GM23338 (cell line): ENCODE data around the gene SPRED2. TPM values are rescaled to one million over a fixed set of nuclear protein-coding genes. Genes with fewer than 3 reads are reported as not detected.
A peak's percentile ranks its signal among the peaks of the same experiment; 100 is the strongest.

Experiments
- ATAC-seq: fragments of 200-7000 bp; cut with Tn5 transposase; 3 replicates; pipeline ENCODE4 v1.9.1; 2020
- DNase-seq: peaks from one replicate; pipeline ENCODE4 v3.0.0-alpha.2; 2015; ENCODE audit warnings: low spot score
- H2AFZ ChIP-seq: fragments of 200-600 bp; sonication (generic); 2 replicates; pipeline ENCODE4 v1.8.0; 2016; ENCODE audit warnings: antibody characterized with exemption, mild to moderate bottlenecking, moderate library complexity
- H3F3A ChIP-seq: fragments of 200-600 bp; sonication (generic); replicated peaks from 2 replicates; pipeline ENCODE4 v1.8.0; 2017; ENCODE audit warnings: antibody characterized with exemption, mixed run types, low read depth
- H3K27ac ChIP-seq: fragments of 200-600 bp; sonication (generic); 2 replicates; pipeline ENCODE4 v1.6.1; 2016; ENCODE audit warnings: low read depth
- H3K27me3 ChIP-seq: fragments of 200-600 bp; sonication (generic); 2 replicates; pipeline ENCODE4 v1.8.0; 2016; ENCODE audit warnings: mild to moderate bottlenecking, mixed run types, moderate library complexity; ENCODE audit not compliant: insufficient read depth
- H3K36me3 ChIP-seq: fragments of 200-600 bp; sonication (generic); 2 replicates; pipeline ENCODE4 v1.8.0; 2016; ENCODE audit warnings: mild to moderate bottlenecking; ENCODE audit not compliant: insufficient read depth
- H3K4me1 ChIP-seq: fragments of 200-600 bp; sonication (generic); 2 replicates; pipeline ENCODE4 v1.8.0; 2016; ENCODE audit warnings: mild to moderate bottlenecking, moderate library complexity; ENCODE audit not compliant: insufficient read depth
- H3K4me2 ChIP-seq: fragments of 200-600 bp; sonication (generic); 2 replicates; pipeline ENCODE4 v1.7.1; 2017; ENCODE audit warnings: mixed run types
- H3K4me3 ChIP-seq: fragments of 200-600 bp; sonication (generic); 2 replicates; pipeline ENCODE4 v1.6.1; 2016; ENCODE audit warnings: mixed run types
- H3K79me2 ChIP-seq: fragments of 200-600 bp; sonication (generic); replicated peaks from 2 replicates; pipeline ENCODE4 v1.8.0; 2017; ENCODE audit warnings: mild to moderate bottlenecking; ENCODE audit not compliant: insufficient read depth
- H3K9me2 ChIP-seq: fragments of 200-600 bp; sonication (generic); 2 replicates; pipeline ENCODE4 v1.8.0; 2017; ENCODE audit not compliant: insufficient read depth
- H4K20me1 ChIP-seq: fragments of 200-600 bp; sonication (generic); replicated peaks from 2 replicates; pipeline ENCODE4 v1.8.0; 2017; ENCODE audit warnings: mild to moderate bottlenecking; ENCODE audit not compliant: insufficient read depth
- H3K27ac Mint-ChIP-seq: 2 replicates; pipeline ENCODE4 v1.8.0; 2020; ENCODE audit warnings: inconsistent platforms, mild to moderate bottlenecking, moderate library complexity, mixed read lengths
- H3K27me3 Mint-ChIP-seq: 3 replicates; pipeline ENCODE4 v1.8.0; 2022; ENCODE audit warnings: low read depth, mild to moderate bottlenecking, moderate library complexity, mixed read lengths, inconsistent platforms; ENCODE audit not compliant: insufficient read depth, poor library complexity
- H3K36me3 Mint-ChIP-seq: 3 replicates; pipeline ENCODE4 v1.8.0; 2021; ENCODE audit warnings: low read depth, mild to moderate bottlenecking, inconsistent platforms, moderate library complexity, mixed read lengths
- H3K4me1 Mint-ChIP-seq: 3 replicates; pipeline ENCODE4 v1.8.0; 2020; ENCODE audit warnings: mild to moderate bottlenecking, inconsistent platforms, mixed read lengths
- H3K4me3 Mint-ChIP-seq: 3 replicates; pipeline ENCODE4 v1.8.0; 2021; ENCODE audit warnings: moderate library complexity, mild to moderate bottlenecking, inconsistent platforms, mixed read lengths
- H3K9me3 Mint-ChIP-seq: 3 replicates; pipeline ENCODE4 v1.8.0; 2020; ENCODE audit warnings: moderate library complexity, mild to moderate bottlenecking, inconsistent platforms, mixed read lengths
- CREB1 ChIP-seq: fragments of 250-450 bp; sonication (Bioruptor Pico); IDR thresholded peaks from 2 replicates; pipeline ENCODE4 v1.5.0; 2020; ENCODE audit warnings: low read depth, mild to moderate bottlenecking, moderate library complexity
- EZH2 ChIP-seq: fragments of 200-600 bp; sonication (generic); IDR thresholded peaks from one replicate; pipeline ENCODE4 v1.8.0; 2017; ENCODE audit warnings: antibody characterized with exemption, mild to moderate bottlenecking, low read depth; ENCODE audit not compliant: unreplicated experiment
- EZH2phosphoT487 ChIP-seq: fragments of 200-600 bp; sonication (generic); IDR thresholded peaks from one replicate; pipeline ENCODE4 v1.8.1; 2018; ENCODE audit warnings: antibody characterized with exemption; ENCODE audit not compliant: unreplicated experiment
- JUNB ChIP-seq: IDR thresholded peaks from one replicate; pipeline ENCODE4 v1.6.1; 2016; ENCODE audit warnings: antibody characterized with exemption; ENCODE audit not compliant: unreplicated experiment
- NANOG ChIP-seq: IDR thresholded peaks from 2 replicates; pipeline ENCODE4 v1.6.1; 2016; ENCODE audit warnings: antibody characterized with exemption, borderline replicate concordance
- POLR2AphosphoS5 ChIP-seq: IDR thresholded peaks from 2 replicates; pipeline ENCODE4 v1.6.1; 2016; ENCODE audit warnings: antibody characterized with exemption, low read depth
- STAT1 ChIP-seq: IDR thresholded peaks from one replicate; pipeline ENCODE4 v1.6.1; 2016; ENCODE audit warnings: antibody characterized with exemption; ENCODE audit not compliant: unreplicated experiment
- ZNF331 ChIP-seq: fragments of 250-450 bp; sonication (Bioruptor Pico); IDR thresholded peaks from 2 replicates; pipeline ENCODE4 v1.5.0; 2020; ENCODE audit warnings: low read depth, mild to moderate bottlenecking, moderate library complexity
- polyA plus RNA-seq: library from polyadenylated mRNA; unstranded; fragments of >200 nt; fragmentation: Nextera tagmentation; extraction: Ambion mirVana; gene quantifications from 2 replicates; pipeline ENCODE4 v1.2.1, GENCODE V29; 2016
- total RNA-seq: library from RNA; depleted of rRNA; stranded (reverse); fragments of >200 nt; shearing (Covaris generic); gene quantifications from 2 replicates; pipeline ENCODE4 v1.2.3, GENCODE V29; 2014
- TF ChIP-seq, protein P1 (sequence below): fragments of 250-450 bp; sonication (Bioruptor Pico); IDR thresholded peaks from 2 replicates; pipeline ENCODE4 v1.5.0; 2020; ENCODE audit warnings: mild to moderate bottlenecking, moderate library complexity
- TF ChIP-seq, protein P2 (sequence below): IDR thresholded peaks from 2 replicates; pipeline ENCODE4 v1.6.1; 2016; ENCODE audit warnings: antibody characterized with exemption
- TF ChIP-seq, protein P3 (sequence below): IDR thresholded peaks from one replicate; pipeline ENCODE4 v1.6.1; 2018; ENCODE audit warnings: antibody characterized with exemption; ENCODE audit not compliant: unreplicated experiment

SPRED2 gene
- total and polyA plus RNA-seq, 2 experiments from 2014 or later: 8.7 to 13.0 TPM

DNA sequence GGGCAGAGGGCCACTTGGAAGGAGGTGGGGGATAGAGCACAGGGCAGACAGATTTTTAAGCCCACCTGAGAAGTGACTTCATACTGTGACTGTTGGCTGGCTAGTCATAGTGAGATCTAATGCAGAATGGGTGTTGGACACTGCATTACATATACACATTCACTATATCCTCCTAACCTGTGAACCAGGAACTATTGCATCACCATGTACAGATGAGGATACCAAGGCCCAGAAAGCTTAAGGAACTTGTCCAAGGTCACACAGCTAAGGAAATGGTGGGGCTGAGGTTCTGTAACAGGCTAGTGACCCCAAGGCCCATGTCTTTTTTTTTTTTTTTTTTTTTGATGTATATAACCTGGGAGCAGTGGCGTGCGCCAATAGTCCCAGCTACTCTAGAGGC, 49.6 kb upstream of the SPRED2 start (continued):
- TF ChIP-seq, protein P1, sequence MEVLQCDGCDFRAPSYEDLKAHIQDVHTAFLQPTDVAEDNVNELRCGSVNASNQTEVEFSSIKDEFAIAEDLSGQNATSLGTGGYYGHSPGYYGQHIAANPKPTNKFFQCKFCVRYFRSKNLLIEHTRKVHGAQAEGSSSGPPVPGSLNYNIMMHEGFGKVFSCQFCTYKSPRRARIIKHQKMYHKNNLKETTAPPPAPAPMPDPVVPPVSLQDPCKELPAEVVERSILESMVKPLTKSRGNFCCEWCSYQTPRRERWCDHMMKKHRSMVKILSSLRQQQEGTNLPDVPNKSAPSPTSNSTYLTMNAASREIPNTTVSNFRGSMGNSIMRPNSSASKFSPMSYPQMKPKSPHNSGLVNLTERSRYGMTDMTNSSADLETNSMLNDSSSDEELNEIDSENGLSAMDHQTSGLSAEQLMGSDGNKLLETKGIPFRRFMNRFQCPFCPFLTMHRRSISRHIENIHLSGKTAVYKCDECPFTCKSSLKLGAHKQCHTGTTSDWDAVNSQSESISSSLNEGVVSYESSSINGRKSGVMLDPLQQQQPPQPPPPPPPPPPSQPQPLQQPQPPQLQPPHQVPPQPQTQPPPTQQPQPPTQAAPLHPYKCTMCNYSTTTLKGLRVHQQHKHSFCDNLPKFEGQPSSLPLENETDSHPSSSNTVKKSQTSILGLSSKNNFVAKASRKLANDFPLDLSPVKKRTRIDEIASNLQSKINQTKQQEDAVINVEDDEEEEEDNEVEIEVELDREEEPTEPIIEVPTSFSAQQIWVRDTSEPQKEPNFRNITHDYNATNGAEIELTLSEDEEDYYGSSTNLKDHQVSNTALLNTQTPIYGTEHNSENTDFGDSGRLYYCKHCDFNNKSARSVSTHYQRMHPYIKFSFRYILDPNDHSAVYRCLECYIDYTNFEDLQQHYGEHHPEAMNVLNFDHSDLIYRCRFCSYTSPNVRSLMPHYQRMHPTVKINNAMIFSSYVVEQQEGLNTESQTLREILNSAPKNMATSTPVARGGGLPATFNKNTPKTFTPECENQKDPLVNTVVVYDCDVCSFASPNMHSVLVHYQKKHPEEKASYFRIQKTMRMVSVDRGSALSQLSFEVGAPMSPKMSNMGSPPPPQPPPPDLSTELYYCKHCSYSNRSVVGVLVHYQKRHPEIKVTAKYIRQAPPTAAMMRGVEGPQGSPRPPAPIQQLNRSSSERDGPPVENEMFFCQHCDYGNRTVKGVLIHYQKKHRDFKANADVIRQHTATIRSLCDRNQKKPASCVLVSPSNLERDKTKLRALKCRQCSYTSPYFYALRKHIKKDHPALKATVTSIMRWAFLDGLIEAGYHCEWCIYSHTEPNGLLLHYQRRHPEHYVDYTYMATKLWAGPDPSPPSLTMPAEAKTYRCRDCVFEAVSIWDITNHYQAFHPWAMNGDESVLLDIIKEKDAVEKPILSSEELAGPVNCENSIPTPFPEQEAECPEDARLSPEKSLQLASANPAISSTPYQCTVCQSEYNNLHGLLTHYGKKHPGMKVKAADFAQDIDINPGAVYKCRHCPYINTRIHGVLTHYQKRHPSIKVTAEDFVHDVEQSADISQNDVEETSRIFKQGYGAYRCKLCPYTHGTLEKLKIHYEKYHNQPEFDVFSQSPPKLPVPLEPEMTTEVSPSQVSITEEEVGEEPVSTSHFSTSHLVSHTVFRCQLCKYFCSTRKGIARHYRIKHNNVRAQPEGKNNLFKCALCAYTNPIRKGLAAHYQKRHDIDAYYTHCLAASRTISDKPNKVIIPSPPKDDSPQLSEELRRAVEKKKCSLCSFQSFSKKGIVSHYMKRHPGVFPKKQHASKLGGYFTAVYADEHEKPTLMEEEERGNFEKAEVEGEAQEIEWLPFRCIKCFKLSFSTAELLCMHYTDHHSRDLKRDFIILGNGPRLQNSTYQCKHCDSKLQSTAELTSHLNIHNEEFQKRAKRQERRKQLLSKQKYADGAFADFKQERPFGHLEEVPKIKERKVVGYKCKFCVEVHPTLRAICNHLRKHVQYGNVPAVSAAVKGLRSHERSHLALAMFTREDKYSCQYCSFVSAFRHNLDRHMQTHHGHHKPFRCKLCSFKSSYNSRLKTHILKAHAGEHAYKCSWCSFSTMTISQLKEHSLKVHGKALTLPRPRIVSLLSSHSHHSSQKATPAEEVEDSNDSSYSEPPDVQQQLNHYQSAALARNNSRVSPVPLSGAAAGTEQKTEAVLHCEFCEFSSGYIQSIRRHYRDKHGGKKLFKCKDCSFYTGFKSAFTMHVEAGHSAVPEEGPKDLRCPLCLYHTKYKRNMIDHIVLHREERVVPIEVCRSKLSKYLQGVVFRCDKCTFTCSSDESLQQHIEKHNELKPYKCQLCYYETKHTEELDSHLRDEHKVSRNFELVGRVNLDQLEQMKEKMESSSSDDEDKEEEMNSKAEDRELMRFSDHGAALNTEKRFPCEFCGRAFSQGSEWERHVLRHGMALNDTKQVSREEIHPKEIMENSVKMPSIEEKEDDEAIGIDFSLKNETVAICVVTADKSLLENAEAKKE: no peak
- TF ChIP-seq ZNF331 (CRISPR knock-in tag): no peak
- TF ChIP-seq, protein P2, sequence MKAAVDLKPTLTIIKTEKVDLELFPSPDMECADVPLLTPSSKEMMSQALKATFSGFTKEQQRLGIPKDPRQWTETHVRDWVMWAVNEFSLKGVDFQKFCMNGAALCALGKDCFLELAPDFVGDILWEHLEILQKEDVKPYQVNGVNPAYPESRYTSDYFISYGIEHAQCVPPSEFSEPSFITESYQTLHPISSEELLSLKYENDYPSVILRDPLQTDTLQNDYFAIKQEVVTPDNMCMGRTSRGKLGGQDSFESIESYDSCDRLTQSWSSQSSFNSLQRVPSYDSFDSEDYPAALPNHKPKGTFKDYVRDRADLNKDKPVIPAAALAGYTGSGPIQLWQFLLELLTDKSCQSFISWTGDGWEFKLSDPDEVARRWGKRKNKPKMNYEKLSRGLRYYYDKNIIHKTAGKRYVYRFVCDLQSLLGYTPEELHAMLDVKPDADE: no peak
- TF ChIP-seq STAT1: no peak
- no peak for TF ChIP-seq EZH2phosphoT487
- no peak for TF ChIP-seq CREB1
- no peak for TF ChIP-seq EZH2

DNA sequence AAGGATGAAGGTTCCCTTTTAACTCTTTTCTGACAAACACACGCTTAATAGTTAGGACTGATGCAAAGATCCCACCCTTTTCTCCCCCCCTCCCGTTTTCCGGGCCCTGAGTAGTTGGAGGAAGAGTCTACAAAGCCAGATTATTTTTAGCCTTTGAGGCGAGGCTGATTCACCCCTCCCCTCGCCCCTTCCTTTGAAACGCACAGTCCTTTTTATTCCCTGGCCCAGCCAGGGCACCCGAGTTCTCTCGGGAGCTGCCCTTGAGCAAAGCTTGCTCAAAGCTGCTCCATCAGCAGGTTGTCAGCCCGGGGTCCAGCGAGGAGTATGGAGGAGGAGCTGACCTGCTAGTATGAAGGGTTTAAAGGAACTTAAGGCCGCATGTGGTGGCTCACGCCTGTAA, 47.1 kb upstream of the SPRED2 start:
- no peaks in the 10 kb centered on the region for H3K36me3 ChIP-seq
- H4K20me1 ChIP-seq: no peaks in the 10 kb centered on the region
- H3K4me2 ChIP-seq: no peak overlapping the region
- H3K4me1 ChIP-seq: no peaks in the 10 kb centered on the region; the same call in 1 of the 2 replicates
- Mint-ChIP-seq H3K27ac (no peak overlapping the region), H3K4me3 (no peak overlapping the region), H3K9me3 (peaks cover 3% of the 10 kb centered on the region; the same call in 1 of the 3 replicates), H3K36me3 (no peaks in the 10 kb centered on the region), H3K4me1 (peaks cover 6% of the 10 kb centered on the region; the same call in 1 of the 3 replicates), H3K27me3 (peaks cover 8% of the 10 kb centered on the region)
- ATAC-seq: peak; percentile 61
- H2AFZ ChIP-seq: 0 out of 2 replicates have a peak overlapping the region, but pooled peaks have one; percentile 48
- no peak overlapping the region for H3K4me3 ChIP-seq
- no peaks in the 10 kb centered on the region for H3F3A ChIP-seq
- H3K27me3 ChIP-seq: no peaks in the 10 kb centered on the region
- DNase-seq: peak; percentile 22
- no peaks in the 10 kb centered on the region for H3K9me2 ChIP-seq
- H3K79me2 ChIP-seq: no peaks in the 10 kb centered on the region
- H3K27ac ChIP-seq: no peak overlapping the region
- TF ChIP-seq NANOG (no peak), JUNB (no peak), EZH2phosphoT487 (no peak), ZNF331 (CRISPR knock-in tag) (no peak), POLR2AphosphoS5 (no peak), EZH2 (no peak), STAT1 (no peak), CREB1 (no peak)
- TF ChIP-seq, protein P3, sequence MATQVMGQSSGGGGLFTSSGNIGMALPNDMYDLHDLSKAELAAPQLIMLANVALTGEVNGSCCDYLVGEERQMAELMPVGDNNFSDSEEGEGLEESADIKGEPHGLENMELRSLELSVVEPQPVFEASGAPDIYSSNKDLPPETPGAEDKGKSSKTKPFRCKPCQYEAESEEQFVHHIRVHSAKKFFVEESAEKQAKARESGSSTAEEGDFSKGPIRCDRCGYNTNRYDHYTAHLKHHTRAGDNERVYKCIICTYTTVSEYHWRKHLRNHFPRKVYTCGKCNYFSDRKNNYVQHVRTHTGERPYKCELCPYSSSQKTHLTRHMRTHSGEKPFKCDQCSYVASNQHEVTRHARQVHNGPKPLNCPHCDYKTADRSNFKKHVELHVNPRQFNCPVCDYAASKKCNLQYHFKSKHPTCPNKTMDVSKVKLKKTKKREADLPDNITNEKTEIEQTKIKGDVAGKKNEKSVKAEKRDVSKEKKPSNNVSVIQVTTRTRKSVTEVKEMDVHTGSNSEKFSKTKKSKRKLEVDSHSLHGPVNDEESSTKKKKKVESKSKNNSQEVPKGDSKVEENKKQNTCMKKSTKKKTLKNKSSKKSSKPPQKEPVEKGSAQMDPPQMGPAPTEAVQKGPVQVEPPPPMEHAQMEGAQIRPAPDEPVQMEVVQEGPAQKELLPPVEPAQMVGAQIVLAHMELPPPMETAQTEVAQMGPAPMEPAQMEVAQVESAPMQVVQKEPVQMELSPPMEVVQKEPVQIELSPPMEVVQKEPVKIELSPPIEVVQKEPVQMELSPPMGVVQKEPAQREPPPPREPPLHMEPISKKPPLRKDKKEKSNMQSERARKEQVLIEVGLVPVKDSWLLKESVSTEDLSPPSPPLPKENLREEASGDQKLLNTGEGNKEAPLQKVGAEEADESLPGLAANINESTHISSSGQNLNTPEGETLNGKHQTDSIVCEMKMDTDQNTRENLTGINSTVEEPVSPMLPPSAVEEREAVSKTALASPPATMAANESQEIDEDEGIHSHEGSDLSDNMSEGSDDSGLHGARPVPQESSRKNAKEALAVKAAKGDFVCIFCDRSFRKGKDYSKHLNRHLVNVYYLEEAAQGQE: no peak
- TF ChIP-seq, protein P2: no peak
